Astrocyte of the spinal cord (primary cell): ENCODE measurements around the gene KLHL22.

Source experiments
- DNase-seq: peaks from one replicate; pipeline ENCODE4 v3.0.0; 2011; ENCODE audit warnings: low read depth, low spot score
- H3K4me3 ChIP-seq: 2 replicates; pipeline ENCODE4 v1.5.1; 2011; ENCODE audit warnings: low read depth, mild to moderate bottlenecking, low read length, moderate library complexity
- CTCF ChIP-seq: IDR thresholded peaks from 2 replicates; pipeline ENCODE4 v1.5.1; 2012; ENCODE audit warnings: low read depth, mild to moderate bottlenecking, low read length, inconsistent platforms
- in situ Hi-C: cut with HindIII; loops from 2 replicates; pipeline ENCODE4 v1.10.0; 2017; ENCODE audit warnings: low sequenced_read_pairs

Gene KLHL22

GRCh38 chr22:20523086-20523983 lies 27.7 kb upstream of the KLHL22 start:
- TF ChIP-seq CTCF, result no peak
- peak; percentile 43 for DNase-seq
- H3K4me3 ChIP-seq, result no peak overlapping the region
- in situ Hi-C loops, result no loop called here

- in situ Hi-C loops, result no loop called here
- no peak for DNase-seq
- no peak overlapping the region for H3K4me3 ChIP-seq
- TF ChIP-seq CTCF, result no peak
Observed at GRCh38 chr22:20522134-20523004, 26.8 kb upstream of the KLHL22 start.

- TF ChIP-seq CTCF, result no peak
- H3K4me3 ChIP-seq, result no peak overlapping the region
- DNase-seq, result peak; percentile 71
- in situ Hi-C loops, result no loop called here
Observed at GRCh38 chr22:20520093-20520511, 24.5 kb upstream of the KLHL22 start.

- no peak for TF ChIP-seq CTCF
- no peak for DNase-seq
- in situ Hi-C loops, result no loop called here
Observed at GRCh38 chr22:20519558-20519957, 24.0 kb upstream of the KLHL22 start.

GRCh38 chr22:20517841-20518592 lies 22.4 kb upstream of the KLHL22 start:
- TF ChIP-seq CTCF, result no peak
- no peak overlapping the region for H3K4me3 ChIP-seq
- no peak for DNase-seq
- in situ Hi-C loops, result no loop called here

More at GRCh38 chr22:20519558-20519957, 24.0 kb upstream of the KLHL22 start:
- H3K4me3 ChIP-seq, result no peak overlapping the region

- TF ChIP-seq CTCF, result no peak
- in situ Hi-C loops, result no loop called here
- no peak for DNase-seq
- no peak overlapping the region for H3K4me3 ChIP-seq
Observed at GRCh38 chr22:20517422-20517821, 21.8 kb upstream of the KLHL22 start.
